HG03354 (cell line): ENCODE results near the gene FBXL13.
"Not testable (repeated sequence)": the region's sequence is repeated elsewhere in the genome, so short reads cannot be mapped to it uniquely, and the experiment has no call there.

Experiments
- ATAC-seq: cut with Tn5 transposase; IDR thresholded peaks from one replicate; pipeline ENCODE4 v1.9.1; 2021; ENCODE audit warnings: mild to moderate bottlenecking; ENCODE audit not compliant: unreplicated experiment, poor library complexity, severe bottlenecking

Gene FBXL13

GRCh38 chr7:103074519-103075336 is at the start of gene FBXL13, which contains the start of gene ARMC10:
FBXL13 (minus strand) TSS chr7:103074796.
ARMC10 (plus strand) TSS chr7:103075140; CDS start chr7:103075273, 133 bp downstream.
- peak; percentile 92 for ATAC-seq

DNA sequence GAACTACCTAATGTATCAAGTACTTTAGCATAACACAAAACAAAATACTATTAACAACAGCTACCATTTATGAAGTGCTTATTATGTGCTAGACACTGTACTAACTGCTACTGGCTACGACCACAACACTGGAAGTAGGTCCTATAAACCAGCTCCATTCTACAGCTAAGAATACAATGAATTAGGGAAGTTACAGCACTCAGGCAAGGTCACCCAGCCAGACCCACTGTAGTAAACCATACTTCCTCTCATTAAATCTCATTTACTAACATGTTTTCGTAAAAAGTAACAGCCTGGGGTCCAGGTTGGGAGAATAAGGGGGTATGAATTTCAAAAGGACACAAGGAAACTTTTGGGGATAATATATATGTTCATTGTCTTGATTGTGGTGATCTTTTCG is 48.9 kb upstream of the FBXL13 start:
- no peak for ATAC-seq

GRCh38 chr7:103121641-103122040 is 47.0 kb upstream of the FBXL13 start:
- ATAC-seq, result no peak

DNA sequence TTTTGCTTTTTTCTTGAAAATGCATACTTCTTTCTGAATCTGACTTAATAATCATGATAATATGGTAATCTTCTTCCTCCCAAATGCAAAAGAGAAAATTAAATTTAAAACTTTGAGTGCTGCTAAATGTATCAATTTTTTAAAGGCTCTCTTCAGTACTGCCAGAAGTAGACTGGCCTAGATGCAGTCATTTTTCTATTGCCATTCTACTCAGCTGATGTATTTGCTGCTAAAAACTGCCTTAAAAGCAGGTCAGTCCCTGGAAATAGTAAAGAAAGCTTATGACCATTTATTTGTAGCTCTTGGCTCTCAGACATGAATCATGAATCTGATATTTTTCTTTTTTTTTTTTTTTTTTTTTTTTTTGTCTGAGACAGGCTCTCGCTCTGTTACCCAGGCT is 45.8 kb upstream of the FBXL13 start:
- no peak for ATAC-seq

GRCh38 chr7:103119791-103120291 is 45.2 kb upstream of the FBXL13 start:
- ATAC-seq, result no peak

GRCh38 chr7:103117465-103117864 is 42.9 kb upstream of the FBXL13 start:
- ATAC-seq, result no peak

DNA sequence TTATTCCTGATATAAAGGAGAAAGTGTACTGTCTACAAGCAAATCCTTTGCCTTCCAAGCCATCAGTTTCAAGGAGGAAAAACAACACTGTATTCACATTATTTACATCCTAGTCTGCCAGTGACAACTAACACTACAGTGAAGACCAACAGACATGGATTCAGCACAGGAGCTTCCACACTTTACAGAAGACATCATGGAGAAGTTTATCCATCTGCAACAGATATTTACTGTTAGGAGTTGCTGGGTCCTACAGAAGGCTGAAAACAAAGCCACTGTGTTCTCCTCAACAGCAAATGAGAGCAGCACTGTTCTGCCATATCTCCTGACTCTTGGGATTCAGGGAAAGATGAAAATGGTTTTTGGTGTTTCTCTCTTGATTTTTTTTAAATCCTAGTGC is 42.4 kb upstream of the FBXL13 start:
- no peak for ATAC-seq

DNA sequence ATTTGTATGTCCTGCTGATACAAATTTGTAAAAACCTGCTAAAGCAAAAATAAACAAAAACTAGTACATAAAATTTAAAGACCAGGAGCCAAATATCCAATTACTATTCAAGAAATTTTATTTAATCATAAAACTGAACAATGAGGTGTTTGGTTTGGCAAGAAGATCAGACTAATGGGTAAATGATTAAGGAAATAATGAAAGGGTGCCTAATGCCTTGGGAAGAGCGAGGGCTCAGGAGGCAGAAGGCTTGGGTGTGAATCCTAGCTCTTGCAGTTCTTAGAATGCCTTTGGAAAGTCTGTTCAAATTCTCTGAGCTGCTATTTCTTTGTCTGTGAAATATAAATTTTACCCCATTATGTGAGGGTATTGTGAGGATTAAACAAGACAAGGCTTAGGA is 41.9 kb upstream of the FBXL13 start:
- ATAC-seq, result no peak

DNA sequence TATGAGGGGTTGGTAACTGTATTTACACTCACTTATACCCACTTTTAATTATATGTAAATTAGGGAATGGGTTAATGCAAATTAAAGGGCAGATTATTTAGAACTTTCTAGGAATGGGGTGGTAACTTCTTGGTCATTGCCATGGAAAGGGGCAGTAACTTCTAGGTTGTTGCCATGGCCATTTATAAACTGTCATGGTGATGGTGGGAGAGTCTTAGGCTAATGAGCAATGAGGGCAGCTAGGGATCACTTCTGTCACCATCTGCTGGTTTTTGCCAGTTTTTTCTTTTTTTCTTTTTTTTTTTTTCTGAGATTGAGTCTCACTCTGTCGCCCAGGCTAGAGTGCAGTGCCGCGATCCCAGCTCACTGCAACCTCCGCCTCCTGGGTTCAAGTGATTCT is 41.2 kb upstream of the FBXL13 start:
- no peak for ATAC-seq

GRCh38 chr7:103114576-103115008 is 40.0 kb upstream of the FBXL13 start:
- ATAC-seq, result no peak

DNA sequence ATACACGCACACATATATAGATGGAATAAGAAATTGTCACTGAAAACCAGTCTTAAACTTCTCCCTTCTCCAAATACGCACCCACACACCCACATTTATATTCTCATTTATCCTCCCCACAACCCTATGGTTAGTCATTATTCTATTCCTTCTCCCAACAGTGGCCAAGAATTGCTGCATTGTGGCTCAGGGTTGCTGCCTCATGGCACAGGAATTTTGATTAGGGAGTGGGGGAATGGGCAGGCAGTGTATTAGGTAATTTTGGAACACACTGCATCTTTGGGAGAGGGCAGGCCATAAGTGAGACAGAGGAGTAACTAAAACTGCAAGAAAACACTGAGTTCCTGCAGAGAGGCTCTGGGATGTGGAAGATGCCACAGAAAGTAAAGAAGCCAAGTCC is 38.6 kb upstream of the FBXL13 start:
- no peak for ATAC-seq

- not testable (repeated sequence) for ATAC-seq
These were observed 32.1 kb upstream of the FBXL13 start for GRCh38 chr7:103106703-103107070.

GRCh38 chr7:103106005-103106702 is 31.6 kb upstream of the FBXL13 start:
- ATAC-seq, result no peak

DNA sequence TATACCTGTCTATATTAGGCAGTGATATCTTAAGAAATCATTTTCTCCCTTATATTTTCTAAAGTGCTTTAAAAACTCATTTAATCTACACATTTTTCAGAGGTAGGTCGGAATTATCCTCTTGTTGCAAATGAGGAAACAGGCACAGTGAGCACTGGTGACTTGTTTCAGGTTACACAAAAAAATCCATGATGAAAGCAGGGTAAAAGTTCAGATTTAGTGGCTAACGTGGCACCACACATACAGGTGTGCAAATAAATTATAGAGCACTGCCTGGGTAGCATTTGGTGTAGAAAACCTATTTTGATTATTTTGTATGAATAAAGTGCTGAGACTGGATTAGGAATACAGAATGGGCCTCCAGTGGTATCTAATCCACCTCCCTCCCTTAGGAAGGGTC is 26.9 kb upstream of the FBXL13 start:
- ATAC-seq, result no peak

DNA sequence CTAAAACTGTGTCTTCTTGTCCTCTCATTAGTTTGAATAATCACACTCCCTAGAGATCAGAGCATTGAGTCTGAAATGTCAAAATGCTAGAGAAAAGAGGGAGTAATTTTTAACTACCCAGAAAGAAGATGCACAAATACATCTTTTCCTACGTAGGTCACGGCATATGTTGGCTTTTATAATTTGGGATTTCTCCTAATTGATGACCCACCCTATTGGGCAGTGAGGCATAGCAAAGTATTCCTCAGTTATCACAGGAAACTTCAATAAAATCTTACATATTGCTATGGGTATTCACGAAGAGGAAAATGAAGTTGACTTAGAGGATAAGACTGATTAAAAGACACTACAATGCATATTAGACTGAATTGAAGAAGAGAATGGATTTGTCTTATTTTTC is 25.8 kb upstream of the FBXL13 start:
- no peak for ATAC-seq

DNA sequence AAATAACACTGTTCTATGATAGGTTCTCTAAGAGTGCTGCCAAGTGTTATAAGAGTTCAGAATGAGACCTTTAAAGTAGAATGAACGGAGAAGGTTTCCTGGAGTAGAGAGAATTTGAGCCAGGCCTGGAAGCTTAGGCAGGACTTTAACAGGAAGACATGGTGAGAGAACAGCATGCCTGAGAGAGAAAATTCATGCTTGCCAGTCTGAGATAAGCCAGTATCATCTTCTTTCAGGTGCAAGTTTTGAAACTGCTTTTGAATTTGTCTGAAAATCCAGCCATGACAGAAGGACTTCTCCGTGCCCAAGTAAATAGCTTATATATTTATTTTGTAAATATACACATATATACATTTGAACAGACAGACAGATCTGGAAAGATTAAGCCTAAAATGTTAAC is 22.4 kb upstream of the FBXL13 start:
- no peak for ATAC-seq

- ATAC-seq, result not testable (repeated sequence)
These were observed 21.0 kb upstream of the FBXL13 start for GRCh38 chr7:103095558-103095957.

- no peak for ATAC-seq
These were observed 19.5 kb upstream of the FBXL13 start for GRCh38 chr7:103094102-103094501.

DNA sequence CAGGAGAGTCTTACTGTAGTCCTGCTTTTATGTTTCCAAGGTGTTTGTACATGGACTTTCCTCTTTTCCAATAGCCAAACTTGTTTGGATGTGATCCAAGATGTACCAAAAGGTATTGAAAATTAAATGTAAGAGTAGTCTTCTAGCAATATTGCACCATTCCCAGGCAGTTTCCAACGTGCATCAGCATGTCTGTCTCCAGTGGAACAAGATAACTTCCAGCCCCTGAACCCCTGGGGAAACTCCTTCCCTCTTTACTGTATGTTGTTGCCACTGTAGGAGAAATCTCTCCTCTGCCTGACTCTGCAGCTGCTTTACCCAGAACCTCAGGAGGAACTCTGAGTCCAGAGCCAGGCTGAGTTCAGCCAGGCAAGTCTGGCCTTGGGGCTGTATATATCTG is 18.8 kb upstream of the FBXL13 start:
- no peak for ATAC-seq

- ATAC-seq, result not testable (repeated sequence)
These were observed 17.7 kb upstream of the FBXL13 start for GRCh38 chr7:103092321-103092720.

GRCh38 chr7:103083210-103083609 is 8.6 kb upstream of the FBXL13 start:
- ATAC-seq, result no peak
